ENCODE results near the gene CAB39L.

DNA sequence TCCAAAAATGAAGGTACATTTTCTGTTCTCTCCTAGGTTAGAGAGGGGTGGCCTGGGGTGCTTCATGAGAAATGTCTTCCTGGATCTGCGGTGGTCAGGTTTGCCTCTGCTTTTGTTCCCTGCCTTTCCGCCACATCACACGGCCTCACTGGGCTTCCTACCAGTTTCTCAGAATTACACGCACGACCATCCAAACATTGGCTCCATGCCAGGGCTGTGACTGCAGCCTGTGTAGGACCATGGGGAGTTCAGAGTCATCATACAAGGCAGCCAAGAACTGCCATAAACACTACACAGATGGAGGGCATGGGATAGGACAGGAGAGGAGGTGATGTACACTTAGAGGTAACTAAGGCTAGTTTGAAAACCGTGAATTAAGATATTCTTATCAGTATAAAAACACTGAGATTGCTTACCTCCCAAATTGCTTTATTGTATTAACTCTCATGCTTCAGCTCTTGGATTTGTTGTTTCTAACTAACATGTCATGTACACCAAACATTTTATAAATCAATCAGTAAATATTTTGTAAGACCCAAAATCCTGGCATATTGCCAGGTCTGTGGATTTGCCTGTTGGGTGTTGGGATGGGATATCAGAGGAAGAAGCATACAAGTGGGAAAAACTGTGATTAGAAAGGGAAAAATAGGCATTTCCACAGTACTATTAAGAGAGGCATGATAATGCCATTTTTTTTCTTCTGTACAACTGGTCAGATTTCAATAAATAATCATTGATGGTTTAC, 150.9 kb downstream of the CAB39L start:
- TF ChIP-seq, protein P1, sequence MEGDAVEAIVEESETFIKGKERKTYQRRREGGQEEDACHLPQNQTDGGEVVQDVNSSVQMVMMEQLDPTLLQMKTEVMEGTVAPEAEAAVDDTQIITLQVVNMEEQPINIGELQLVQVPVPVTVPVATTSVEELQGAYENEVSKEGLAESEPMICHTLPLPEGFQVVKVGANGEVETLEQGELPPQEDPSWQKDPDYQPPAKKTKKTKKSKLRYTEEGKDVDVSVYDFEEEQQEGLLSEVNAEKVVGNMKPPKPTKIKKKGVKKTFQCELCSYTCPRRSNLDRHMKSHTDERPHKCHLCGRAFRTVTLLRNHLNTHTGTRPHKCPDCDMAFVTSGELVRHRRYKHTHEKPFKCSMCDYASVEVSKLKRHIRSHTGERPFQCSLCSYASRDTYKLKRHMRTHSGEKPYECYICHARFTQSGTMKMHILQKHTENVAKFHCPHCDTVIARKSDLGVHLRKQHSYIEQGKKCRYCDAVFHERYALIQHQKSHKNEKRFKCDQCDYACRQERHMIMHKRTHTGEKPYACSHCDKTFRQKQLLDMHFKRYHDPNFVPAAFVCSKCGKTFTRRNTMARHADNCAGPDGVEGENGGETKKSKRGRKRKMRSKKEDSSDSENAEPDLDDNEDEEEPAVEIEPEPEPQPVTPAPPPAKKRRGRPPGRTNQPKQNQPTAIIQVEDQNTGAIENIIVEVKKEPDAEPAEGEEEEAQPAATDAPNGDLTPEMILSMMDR (IDR thresholded peaks at IDR 0.05; ENCODE audit: insufficient read depth, low read length, poor library complexity, severe bottlenecking), result no peak
- no peak for TF ChIP-seq EZH2phosphoT487 (conservative IDR thresholded peaks at IDR 0.05; ENCODE audit: low read length)
